GM21717 (cell line): ENCODE data around the gene MTMR4.
"Not testable (repeated sequence)": the region's sequence is repeated elsewhere in the genome, so short reads cannot be mapped to it uniquely, and the experiment has no call there.

ENCODE experiments used
- ATAC-seq: cut with Tn5 transposase; IDR thresholded peaks from one replicate; pipeline ENCODE4 v1.9.1; 2021; ENCODE audit warnings: mild to moderate bottlenecking, moderate library complexity; ENCODE audit not compliant: unreplicated experiment

Gene MTMR4

GRCh38 chr17:58513965-58514769 lies at the start of gene MTMR4:
TSS of gene MTMR4 (minus strand) at chr17:58514638. CDS start at chr17:58514407, 231 bp downstream.
- no peak for ATAC-seq

GRCh38 chr17:58560511-58560910 lies 46.1 kb upstream of the MTMR4 start:
- no peak for ATAC-seq

GRCh38 chr17:58557981-58558380 lies 43.5 kb upstream of the MTMR4 start:
- ATAC-seq: no peak

GRCh38 chr17:58556833-58557250 lies 42.4 kb upstream of the MTMR4 start:
- ATAC-seq: no peak

GRCh38 chr17:58555109-58555508 lies 40.7 kb upstream of the MTMR4 start:
- ATAC-seq: not testable (repeated sequence)

- ATAC-seq: no peak
Measured at GRCh38 chr17:58541249-58541648, 26.8 kb upstream of the MTMR4 start.

GRCh38 chr17:58539698-58540097 lies 25.3 kb upstream of the MTMR4 start:
- no peak for ATAC-seq

- no peak for ATAC-seq
Measured at GRCh38 chr17:58538811-58539409, 24.5 kb upstream of the MTMR4 start.

- no peak for ATAC-seq
Measured at GRCh38 chr17:58537266-58537665, 22.8 kb upstream of the MTMR4 start.

GRCh38 chr17:58536542-58536941 lies 22.1 kb upstream of the MTMR4 start:
- ATAC-seq: no peak

- no peak for ATAC-seq
Measured at GRCh38 chr17:58535431-58535830, 21.0 kb upstream of the MTMR4 start.

- no peak for ATAC-seq
Measured at GRCh38 chr17:58534901-58535421, 20.5 kb upstream of the MTMR4 start.

GRCh38 chr17:58534331-58534730 lies 19.9 kb upstream of the MTMR4 start:
- ATAC-seq: no peak

- no peak for ATAC-seq
Measured at GRCh38 chr17:58533616-58534188, 19.3 kb upstream of the MTMR4 start.

- no peak for ATAC-seq
Measured at GRCh38 chr17:58532555-58532951, 18.1 kb upstream of the MTMR4 start.

GRCh38 chr17:58531661-58532554 lies 17.5 kb upstream of the MTMR4 start:
- no peak for ATAC-seq

GRCh38 chr17:58531122-58531521 lies 16.7 kb upstream of the MTMR4 start:
- no peak for ATAC-seq

- ATAC-seq: no peak
Measured at GRCh38 chr17:58530655-58531054, 16.2 kb upstream of the MTMR4 start.

- ATAC-seq: no peak
Measured at GRCh38 chr17:58529275-58529674, 14.8 kb upstream of the MTMR4 start.

- no peak for ATAC-seq
Measured at GRCh38 chr17:58528443-58528842, 14.0 kb upstream of the MTMR4 start.

GRCh38 chr17:58527949-58528348 lies 13.5 kb upstream of the MTMR4 start:
- no peak for ATAC-seq
